Naive thymus-derived CD8-positive, alpha-beta T cell (primary cell): ENCODE measurements around the gene LMF2. TPM values are rescaled to one million over a fixed set of nuclear protein-coding genes. Genes with fewer than 3 reads are reported as not detected.

Experiments
- ATAC-seq, 2 donors: fragments of 150-1000 bp; cut with Tn5 transposase in 1 of 2; sonication (Bioruptor Pico), chemical (Tn5 transposase) in 1 of 2; 1 replicate in 1 of 2; 2 replicates in 1 of 2; pipeline ENCODE4 v1.10.0; 2021; ENCODE audit warnings: mild to moderate bottlenecking in 2 of 2, moderate library complexity in 2 of 2
- POLR2A ChIA-PET: fragments of 350-600 bp; sonication (Branson Sonifier 250); formaldehyde crosslinking; loops from one replicate; lab custom pipeline; 2021; ENCODE audit warnings: antibody characterized with exemption; lab: Charles Lee
- DNase-seq, 10 donors: peaks; one replicate each; pipeline versions ENCODE4 v3.0.0 to v3.0.0-alpha.2; 2020 to 2022
- H3K27ac Mint-ChIP-seq, 10 donors: one replicate each; pipeline ENCODE4 v1.8.0; 2020 to 2022; ENCODE audit warnings: mild to moderate bottlenecking in 10 of 10, mixed read lengths in 10 of 10, moderate library complexity in 4 of 10, inconsistent platforms in 1 of 10
- H3K27me3 Mint-ChIP-seq, 5 donors: one replicate each; pipeline ENCODE4 v1.8.0; 2021 to 2022; ENCODE audit warnings: mixed read lengths in 5 of 5
- H3K36me3 Mint-ChIP-seq, 3 donors: one replicate each; pipeline ENCODE4 v1.8.0; 2020 to 2022; ENCODE audit warnings: mixed read lengths in 3 of 3, mild to moderate bottlenecking in 2 of 3, inconsistent platforms in 1 of 3
- H3K4me1 Mint-ChIP-seq, 4 donors: one replicate each; pipeline ENCODE4 v1.8.0; 2021 to 2022; ENCODE audit warnings: mixed read lengths in 4 of 4
- H3K4me3 Mint-ChIP-seq, 10 donors: one replicate each; pipeline ENCODE4 v1.8.0; 2020 to 2022; ENCODE audit warnings: mild to moderate bottlenecking in 10 of 10, mixed read lengths in 10 of 10, moderate library complexity in 6 of 10, inconsistent platforms in 1 of 10
- H3K9me3 Mint-ChIP-seq, 9 donors: one replicate each; pipeline ENCODE4 v1.8.0; 2020 to 2022; ENCODE audit warnings: mixed read lengths in 9 of 9, mild to moderate bottlenecking in 3 of 9, inconsistent platforms in 1 of 9, moderate library complexity in 1 of 9
- polyA plus RNA-seq, 3 donors: library from polyadenylated mRNA; unstranded; fragments of 300-500 nt; fragmentation: Illumina TruSeq; gene quantifications; one replicate each; pipeline ENCODE4 v1.2.3, GENCODE V29; 2021
- total RNA-seq, 8 experiments: library from RNA in 2 of 8; stranded (reverse) in 2 of 8; gene quantifications; one replicate each; pipeline ENCODE4 v1.2.3 and lab custom pipeline; 2021 to 2026

Gene LMF2
- total and polyA plus RNA-seq, 5 experiments from 2014 or later, result 15.1 to 128 (median 19.6) TPM

DNA sequence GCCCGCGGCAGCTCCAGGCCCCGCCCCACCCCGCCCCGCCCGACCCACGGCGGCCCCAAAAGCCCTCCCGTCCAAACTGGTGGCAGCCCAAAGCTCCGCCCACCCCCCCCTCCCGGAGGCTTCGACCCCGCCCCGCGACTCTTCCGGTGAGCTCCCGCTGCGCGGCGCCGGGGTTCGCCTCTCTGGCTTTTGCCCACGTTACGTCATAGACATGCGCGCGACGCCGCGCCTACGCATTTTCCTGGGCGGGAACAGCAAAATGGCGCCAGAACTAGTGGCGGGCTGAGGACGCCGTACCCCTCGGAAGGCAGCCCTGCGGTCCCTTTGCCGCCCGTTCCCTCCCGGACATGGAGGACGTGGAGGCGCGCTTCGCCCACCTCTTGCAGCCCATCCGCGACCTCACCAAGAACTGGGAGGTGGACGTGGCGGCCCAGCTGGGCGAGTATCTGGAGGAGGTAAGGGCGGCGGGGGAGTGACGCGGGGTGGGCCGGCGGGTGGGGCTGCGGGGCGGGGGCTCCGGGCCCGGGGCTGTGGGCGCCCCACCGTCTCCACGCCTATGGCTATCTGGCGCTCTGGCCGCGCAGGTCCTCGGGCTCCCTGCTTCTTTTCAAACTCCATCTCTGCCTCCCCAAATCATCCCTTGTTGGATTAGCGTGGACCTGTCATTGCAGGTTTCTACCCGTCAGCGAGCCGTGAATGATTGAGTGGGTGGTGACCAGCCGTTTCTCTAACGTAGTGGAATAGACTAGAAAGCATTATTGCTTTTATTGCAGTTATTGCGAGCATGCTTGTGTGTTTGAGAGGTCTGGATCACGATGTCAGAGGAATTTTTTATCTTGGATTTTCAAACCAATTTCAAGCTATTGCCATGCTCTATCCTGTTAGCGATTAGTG is 736 bp upstream of the LMF2 start, which contains the start of gene NCAPH2:
TSS of gene NCAPH2 (plus strand) at position 234 of the 894 bp plus-strand sequence. CDS start at position 348, 114 bp downstream.
- DNase-seq, result peak in 8 of 10 donors; percentile 95 to 98 (median 97)
- H3K9me3 Mint-ChIP-seq, result no peaks in the 10 kb centered on the region
- peak within 1 kb of the TSS; percentile 85 to 100 (median 96) for H3K27ac Mint-ChIP-seq
- peak; percentile 73 to 77 for ATAC-seq
- H3K4me3 Mint-ChIP-seq, result peak within 1 kb of the TSS; percentile 90 to 96 (median 94)
- H3K36me3 Mint-ChIP-seq, result peaks cover 0 to 14% (median 0%) of the 10 kb centered on the region in 3 donors
- peaks cover 2 to 25% (median 16%) of the 10 kb centered on the region in 4 donors for H3K4me1 Mint-ChIP-seq
- no peaks in the 10 kb centered on the region for H3K27me3 Mint-ChIP-seq
- POLR2A ChIA-PET, result interaction anchor here (0.6 to 7.9 kb wide), 33 partner anchors 10 to 307 kb away, joined by 3 to 128 read pairs (median 4); partner anchors contain the start of genes ARSA, CHKB, DENND6B and SCO2

DNA sequence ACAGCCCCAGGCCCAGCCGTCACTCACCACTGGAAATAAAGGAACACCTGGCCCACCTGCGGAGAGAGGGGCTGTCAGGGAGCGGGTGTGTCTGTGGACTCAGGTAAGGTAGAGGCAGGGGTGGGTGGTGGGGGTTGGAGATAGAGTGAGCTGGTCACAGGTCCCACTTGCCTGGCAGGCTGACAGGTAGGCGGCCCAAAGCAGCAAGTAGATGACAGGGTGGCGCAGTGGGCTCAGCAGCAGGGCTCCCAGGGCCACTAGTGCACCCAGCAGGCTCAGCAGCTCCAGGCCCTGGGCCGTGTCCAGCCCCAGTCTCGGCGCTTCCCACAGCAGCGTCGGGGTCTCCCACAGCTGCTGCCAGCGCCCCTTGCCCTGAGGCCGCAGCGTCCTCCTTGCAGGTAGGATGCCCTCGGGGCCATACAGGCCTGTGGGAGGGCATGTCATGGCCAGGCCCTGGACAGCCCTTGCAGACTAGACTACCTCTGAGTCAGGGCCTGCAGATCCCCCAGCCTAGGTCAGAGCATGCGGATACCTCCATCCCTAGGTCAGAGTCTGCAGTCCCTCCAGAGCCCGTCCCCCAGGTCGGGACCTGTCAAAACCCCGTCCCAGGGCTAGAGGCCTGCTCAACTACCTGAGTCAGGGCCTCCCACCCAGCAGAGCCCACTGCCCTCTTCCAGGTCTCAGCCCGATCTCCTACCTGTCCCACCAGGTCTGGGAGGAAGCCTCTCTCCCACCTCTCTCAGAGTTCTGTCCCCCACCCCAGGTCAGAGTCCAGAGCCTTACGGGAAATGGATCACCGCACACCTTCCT is 686 bp downstream of the LMF2 start:
- no peaks in the 10 kb centered on the region for H3K27me3 Mint-ChIP-seq
- POLR2A ChIA-PET, result interaction anchor here (0.8 to 7.9 kb wide), 13 partner anchors 8 to 261 kb away, joined by 3 to 128 read pairs (median 6); partner anchors contain the start of genes DENND6B, SCO2 and TYMP
- DNase-seq, result no peak

DNA sequence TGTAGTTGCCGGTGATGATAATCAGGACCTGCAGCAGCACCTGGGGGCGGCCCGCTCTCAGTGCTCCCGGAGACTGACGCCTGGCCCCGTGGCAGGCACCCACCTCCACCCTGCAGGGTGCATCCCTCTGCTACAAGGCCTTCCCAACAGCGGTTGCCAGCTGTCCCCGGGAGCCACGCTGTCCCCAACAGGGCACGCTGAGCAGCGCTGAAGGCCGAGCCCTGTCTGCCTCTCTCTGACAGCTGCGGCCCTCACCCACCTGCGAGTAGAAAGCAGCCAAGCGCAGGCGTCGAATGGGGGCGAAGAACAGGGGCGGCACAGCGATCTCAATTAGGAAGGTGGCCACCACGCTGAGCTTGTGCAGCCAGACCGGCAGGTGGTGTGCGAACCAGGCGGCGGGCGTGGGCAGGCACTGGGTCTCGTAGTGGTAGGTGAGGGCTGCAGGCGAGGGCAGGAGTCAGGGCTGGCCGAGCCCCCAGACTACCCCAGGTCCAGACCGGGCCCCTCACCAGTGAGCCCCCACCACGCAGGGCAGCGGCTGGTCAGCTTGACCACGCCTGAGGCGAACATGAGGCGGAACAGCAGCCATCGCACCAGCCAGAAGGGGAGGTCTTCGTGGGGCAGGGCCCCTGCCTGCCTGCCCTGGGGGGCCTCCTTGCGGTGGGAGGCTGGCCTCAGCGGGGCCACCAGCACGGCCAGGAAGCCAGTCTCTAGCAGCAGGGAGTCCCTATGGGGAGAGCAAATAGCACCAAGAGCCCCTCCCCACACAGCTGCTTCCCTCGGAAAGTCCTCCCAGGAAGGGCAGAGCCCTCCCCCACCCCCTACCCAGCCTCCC is 1.5 kb downstream of the LMF2 start:
- DNase-seq, result no peak
- peaks cover 0 to 5% (median 0%) of the 10 kb centered on the region in 3 donors for H3K36me3 Mint-ChIP-seq
- ATAC-seq, result no peak
- POLR2A ChIA-PET, result interaction anchor here (0.8 to 7.9 kb wide), 7 partner anchors 13 to 254 kb away, joined by 3 to 128 read pairs (median 8); partner anchors contain the start of gene SCO2
- no peaks in the 10 kb centered on the region for H3K9me3 Mint-ChIP-seq
- no peaks in the 10 kb centered on the region for H3K27me3 Mint-ChIP-seq
- peak overlapping the region in 3 of 10 donors; percentile 29 to 92 (median 38) for H3K27ac Mint-ChIP-seq
- peaks cover 2 to 19% (median 15%) of the 10 kb centered on the region in 4 donors for H3K4me1 Mint-ChIP-seq
- H3K4me3 Mint-ChIP-seq, result peak overlapping the region; percentile 15 to 95 (median 91)

More for the DNA sequence above, 686 bp downstream of the LMF2 start:
- Mint-ChIP-seq H3K4me1 (peaks cover 2 to 19% (median 15%) of the 10 kb centered on the region in 4 donors), H3K36me3 (peaks cover 0 to 7% (median 0%) of the 10 kb centered on the region in 3 donors), H3K4me3 (peak overlapping the region; percentile 88 to 95 (median 92)), H3K9me3 (no peaks in the 10 kb centered on the region), H3K27ac (peak overlapping the region; percentile 67 to 95 (median 91))
- no peak for ATAC-seq

DNA sequence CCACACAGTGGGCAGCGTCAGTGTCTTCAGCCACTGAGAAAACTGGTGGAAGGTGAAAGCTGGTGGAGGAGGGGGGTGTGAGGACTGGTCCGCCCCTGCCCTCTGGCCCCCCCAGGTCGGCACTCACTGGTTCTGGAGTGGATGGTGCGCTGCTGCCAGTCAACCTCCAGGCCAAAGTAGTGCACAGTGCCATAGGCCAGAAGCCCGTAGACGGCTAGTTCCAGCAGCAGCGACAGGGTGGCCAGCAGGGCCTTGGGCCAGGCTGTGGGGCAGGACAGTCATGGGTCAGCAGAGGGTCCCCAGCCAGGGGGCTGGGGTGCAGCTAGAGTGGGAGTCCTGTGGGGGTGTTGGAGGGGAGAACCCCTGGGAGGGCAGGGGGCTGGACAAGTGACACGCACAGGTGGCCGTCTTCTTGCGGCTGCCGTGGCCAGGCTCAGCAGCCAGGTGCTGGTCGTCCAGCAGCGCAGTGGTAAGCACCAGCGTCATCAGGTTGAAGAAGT is 2.2 kb downstream of the LMF2 start:
- Mint-ChIP-seq H3K4me3 (peak overlapping the region in 5 of 10 donors; percentile 10 to 94 (median 23)), H3K27ac (peak overlapping the region in 1 of 10 donors; percentile 29), H3K4me1 (peaks cover 2 to 19% (median 15%) of the 10 kb centered on the region in 4 donors), H3K27me3 (no peaks in the 10 kb centered on the region), H3K9me3 (no peaks in the 10 kb centered on the region), H3K36me3 (peaks cover 0 to 5% (median 0%) of the 10 kb centered on the region in 3 donors)
- DNase-seq, result no peak
- POLR2A ChIA-PET, result interaction anchor here (0.6 to 7.9 kb wide), 6 partner anchors 8 to 61 kb away, joined by 3 to 128 read pairs (median 4); partner anchors contain the start of gene SCO2
- ATAC-seq, result no peak

DNA sequence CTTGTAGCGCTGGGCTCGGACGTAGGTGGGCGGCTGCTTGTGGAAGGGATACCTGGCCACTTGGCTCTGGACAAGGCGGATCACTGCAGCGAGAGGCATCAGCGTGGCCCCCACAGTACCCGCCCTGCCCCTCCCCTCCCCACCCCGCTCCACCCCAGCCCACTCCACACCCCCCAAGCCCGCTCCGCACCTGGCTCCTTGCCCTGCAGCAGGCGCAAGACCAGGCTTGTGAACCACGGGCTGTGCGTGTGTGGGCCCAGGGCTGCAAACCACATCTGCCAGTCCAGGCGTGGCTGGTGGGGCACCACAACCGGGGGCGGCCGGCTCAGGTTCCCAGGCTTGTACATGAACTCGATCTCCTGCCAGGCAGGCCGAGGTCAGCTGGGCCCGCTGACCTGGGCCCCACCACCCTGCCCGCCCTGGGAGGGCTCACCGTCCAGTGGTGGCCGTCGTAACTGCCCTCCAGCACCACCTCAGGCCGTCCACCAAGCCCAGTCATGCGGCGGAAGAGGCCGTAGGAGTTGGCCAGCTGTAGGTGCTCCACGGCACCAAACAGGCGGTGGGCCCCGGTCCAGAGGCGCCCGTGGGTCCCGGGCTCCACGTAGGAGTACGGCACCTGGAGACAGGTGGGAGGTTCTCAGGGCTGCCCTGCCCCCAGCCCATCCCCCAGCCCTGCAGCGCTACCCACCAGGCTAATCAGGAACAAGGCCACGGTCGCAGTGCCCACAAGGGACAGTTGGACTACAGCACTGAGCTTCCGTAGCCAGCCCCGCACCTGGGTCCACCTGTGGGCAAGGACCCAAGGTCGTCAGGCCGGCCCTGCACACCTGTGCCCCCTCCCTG is 2.9 kb downstream of the LMF2 start:
- no peak for ATAC-seq
- no peak for DNase-seq
- Mint-ChIP-seq H3K4me1 (peaks cover 2 to 19% (median 14%) of the 10 kb centered on the region in 4 donors), H3K27me3 (no peaks in the 10 kb centered on the region), H3K36me3 (peaks cover 0 to 5% (median 0%) of the 10 kb centered on the region in 3 donors), H3K27ac (no peak overlapping the region), H3K4me3 (no peak overlapping the region), H3K9me3 (no peaks in the 10 kb centered on the region)
- POLR2A ChIA-PET, result interaction anchor here (0.6 to 7.9 kb wide), 5 partner anchors 8 to 60 kb away, joined by 3 to 128 read pairs (median 4); partner anchors contain the start of gene SCO2

DNA sequence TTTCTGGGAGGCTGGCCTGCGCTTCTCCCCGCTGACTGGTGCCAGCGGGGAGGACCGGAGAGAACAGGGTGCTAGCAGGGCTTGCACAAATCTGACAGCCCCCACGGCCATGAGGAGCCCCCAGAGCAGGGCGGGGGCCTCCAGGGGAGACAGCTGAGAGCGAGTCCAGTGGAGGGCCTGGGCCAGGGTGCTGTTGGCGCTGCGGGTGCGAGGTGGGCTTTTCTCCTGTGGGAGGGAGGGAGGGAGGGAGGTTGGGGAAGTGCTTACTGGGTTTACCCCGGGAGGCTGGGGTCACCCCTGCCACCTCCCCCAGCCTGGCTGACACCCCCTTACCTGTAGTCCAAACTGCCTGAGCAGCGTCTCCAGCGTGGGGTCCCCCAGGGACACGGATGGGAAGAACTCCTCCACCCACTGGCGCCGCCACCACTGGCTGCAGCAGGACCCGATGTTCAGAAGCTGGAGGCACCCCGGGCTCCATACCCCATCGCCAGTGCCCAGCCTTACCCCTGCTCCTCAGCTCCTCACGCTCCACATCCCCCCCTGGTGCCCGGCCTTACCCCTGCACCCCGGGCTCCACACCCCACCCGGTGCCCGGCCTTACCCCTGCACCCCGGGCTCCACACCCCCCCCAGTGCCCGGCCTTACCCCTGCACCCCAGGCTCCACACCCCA is 3.9 kb downstream of the LMF2 start:
- H3K36me3 Mint-ChIP-seq, result peaks cover 0 to 5% (median 0%) of the 10 kb centered on the region in 3 donors
- H3K9me3 Mint-ChIP-seq, result no peaks in the 10 kb centered on the region
- DNase-seq (no peak), ATAC-seq (no peak)
- H3K27ac Mint-ChIP-seq, result no peak overlapping the region
- peaks cover 2 to 10% (median 6%) of the 10 kb centered on the region in 4 donors for H3K4me1 Mint-ChIP-seq
- no peak overlapping the region for H3K4me3 Mint-ChIP-seq
- POLR2A ChIA-PET, result interaction anchor here (0.6 to 1.7 kb wide), 3 partner anchors 22 to 675 kb away, joined by 3 to 5 read pairs (median 3); partner anchors contain the start of gene SCO2
- H3K27me3 Mint-ChIP-seq, result no peaks in the 10 kb centered on the region

DNA sequence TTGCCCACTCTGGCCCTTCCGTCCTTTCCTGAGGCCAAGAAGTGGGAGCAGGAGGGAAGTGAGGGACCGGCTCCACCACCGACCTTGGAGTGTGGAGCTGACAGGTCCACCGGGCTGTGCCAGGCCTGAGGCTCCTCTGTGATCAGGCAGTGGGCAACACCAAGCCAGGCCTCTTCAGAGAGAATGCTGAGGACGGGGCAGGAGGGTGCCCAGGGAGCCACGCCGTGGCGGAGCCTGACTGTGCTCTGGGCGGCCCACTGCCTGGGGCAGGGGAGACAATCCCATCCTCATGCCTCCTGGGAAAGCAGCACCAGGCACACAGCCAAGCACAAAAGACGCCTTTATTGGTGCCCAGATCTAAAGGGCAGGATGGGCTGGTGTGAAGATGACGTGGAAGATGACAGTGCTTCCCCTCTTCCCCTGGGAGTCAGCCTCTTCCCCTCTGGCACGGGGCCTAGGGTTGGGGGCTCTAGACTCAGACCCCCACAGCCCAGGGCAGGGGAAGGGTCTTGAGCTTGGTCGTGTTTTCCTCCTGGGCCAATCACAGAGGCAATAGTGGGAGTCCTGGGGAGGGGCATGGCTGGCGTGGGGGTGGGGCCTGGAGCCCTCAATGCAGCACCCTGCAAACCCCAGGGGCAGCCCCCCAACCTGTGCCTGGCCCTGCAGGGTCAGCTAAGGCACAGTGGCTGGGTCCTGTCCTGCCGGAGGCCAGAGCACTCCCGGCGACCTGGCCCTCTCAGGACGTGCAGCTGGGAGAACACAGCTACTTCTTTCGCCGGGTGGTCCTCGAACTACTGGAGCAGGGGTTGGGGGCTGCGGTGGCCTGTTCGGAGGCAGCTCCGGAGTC is 4.7 kb downstream of the LMF2 start:
- no peak for ATAC-seq
- H3K4me1 Mint-ChIP-seq, result peaks cover 2 to 11% (median 9%) of the 10 kb centered on the region in 4 donors
- POLR2A ChIA-PET, result interaction anchor here (0.6 to 1.7 kb wide), 3 partner anchors 23 to 674 kb away, joined by 3 to 5 read pairs (median 3); partner anchors contain the start of gene SCO2
- no peak overlapping the region for H3K27ac Mint-ChIP-seq
- H3K27me3 Mint-ChIP-seq, result no peaks in the 10 kb centered on the region
- H3K4me3 Mint-ChIP-seq, result no peak overlapping the region
- DNase-seq, result no peak
- H3K36me3 Mint-ChIP-seq, result peaks cover 0 to 5% (median 0%) of the 10 kb centered on the region in 3 donors
- H3K9me3 Mint-ChIP-seq, result no peaks in the 10 kb centered on the region

DNA sequence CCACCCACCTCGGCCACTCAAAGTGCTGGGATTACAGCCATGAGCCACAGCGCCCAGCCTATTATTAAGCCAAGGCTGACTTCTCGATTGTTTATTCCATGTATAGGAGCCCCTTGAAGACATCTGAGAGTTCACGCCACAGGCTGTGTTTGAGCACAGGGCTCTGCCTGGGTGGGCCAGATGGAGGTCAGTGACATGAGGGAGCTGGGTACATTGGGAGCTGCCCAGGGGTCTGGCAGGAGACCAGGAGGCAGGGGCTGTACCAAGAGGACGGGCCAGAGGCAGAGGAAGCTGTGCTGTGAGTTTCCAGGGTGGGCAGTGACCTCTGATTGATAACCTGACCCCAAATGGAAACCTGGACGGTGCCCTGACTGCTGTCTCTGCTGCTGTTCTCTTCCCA is 5.4 kb downstream of the LMF2 start:
- H3K27ac Mint-ChIP-seq, result no peak overlapping the region
- peaks cover 0 to 5% (median 0%) of the 10 kb centered on the region in 3 donors for H3K36me3 Mint-ChIP-seq
- no peak for DNase-seq

DNA sequence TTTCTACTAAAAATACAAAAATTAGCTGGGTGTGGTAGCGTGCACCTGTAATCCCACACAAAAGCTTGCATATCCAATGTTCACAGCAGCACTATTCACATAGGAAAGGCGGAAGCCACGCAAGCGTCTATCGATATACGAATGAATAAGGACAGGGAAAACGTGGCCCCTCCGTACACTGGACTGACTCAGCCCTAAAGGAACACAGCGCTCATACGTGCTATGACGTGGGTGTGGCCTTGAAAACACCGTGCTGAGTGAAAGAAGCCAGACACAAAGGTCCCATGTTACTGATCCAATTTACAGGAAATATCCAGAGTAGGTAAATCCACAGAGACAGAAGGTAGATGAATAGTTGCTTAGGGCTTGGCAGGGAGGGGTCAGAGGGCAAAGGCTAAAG is 7.0 kb downstream of the LMF2 start:
- H3K27ac Mint-ChIP-seq, result no peak overlapping the region
- DNase-seq, result no peak
- no peak overlapping the region for H3K4me3 Mint-ChIP-seq
- no peaks in the 10 kb centered on the region for H3K27me3 Mint-ChIP-seq
- no peak for ATAC-seq
- POLR2A ChIA-PET, result no interaction called here
- H3K36me3 Mint-ChIP-seq, result peaks cover 0 to 5% (median 0%) of the 10 kb centered on the region in 3 donors
- no peaks in the 10 kb centered on the region for H3K9me3 Mint-ChIP-seq
- H3K4me1 Mint-ChIP-seq, result peaks cover 0 to 13% (median 5%) of the 10 kb centered on the region in 4 donors

More for the DNA sequence above, 5.4 kb downstream of the LMF2 start:
- ATAC-seq, result no peak
- no peaks in the 10 kb centered on the region for H3K9me3 Mint-ChIP-seq
- POLR2A ChIA-PET, result interaction anchor here (1.7 kb wide), 1 partner anchor 23 kb away, joined by 5 read pairs; the partner anchor contains the start of gene SCO2
- H3K27me3 Mint-ChIP-seq, result no peaks in the 10 kb centered on the region
- H3K4me1 Mint-ChIP-seq, result peaks cover 0 to 13% (median 6%) of the 10 kb centered on the region in 4 donors
- H3K4me3 Mint-ChIP-seq, result no peak overlapping the region
